CD4-positive, alpha-beta T cell (primary cell): ENCODE data around the gene CDH12. TPM values are rescaled to one million over a fixed set of nuclear protein-coding genes. Genes with fewer than 3 reads are reported as not detected.

ENCODE experiments used
- ATAC-seq: fragments of 200-7000 bp; cut with Tn5 transposase; one replicate; pipeline ENCODE4 v1.10.0; 2022; ENCODE audit warnings: mild to moderate bottlenecking; ENCODE audit not compliant: poor library complexity
- CTCF ChIA-PET: fragments of 350-600 bp; sonication (Branson Sonifier 250); formaldehyde crosslinking; loops from one replicate; lab custom pipeline; 2021; ENCODE audit warnings: antibody characterized with exemption, inconsistent platforms; lab: Charles Lee
- POLR2A ChIA-PET: fragments of 350-600 bp; sonication (Branson Sonifier 250); formaldehyde crosslinking; loops from one replicate; lab custom pipeline; 2021; ENCODE audit warnings: antibody characterized with exemption, inconsistent platforms; lab: Charles Lee
- DNase-seq, 14 experiments: peaks; one replicate each; pipeline ENCODE4 v3.0.0-alpha.2; 2013 to 2020; ENCODE audit warnings: mixed read lengths in 2 of 14
- H3K27ac ChIP-seq, 2 donors: one replicate each; pipeline versions ENCODE4 v1.5.1 to v1.7.0; 2013; ENCODE audit warnings: low read length in 2 of 2, low read depth in 1 of 2, mild to moderate bottlenecking in 1 of 2
- H3K27me3 ChIP-seq, 2 experiments: 1 replicate in 1 of 2; 2 replicates in 1 of 2; pipeline versions ENCODE4 v1.6.1 to v1.7.0; 2013; ENCODE audit warnings: low read length in 2 of 2, control low read depth in 1 of 2, mild to moderate bottlenecking in 1 of 2, moderate library complexity in 1 of 2; ENCODE audit not compliant: insufficient read depth in 2 of 2, control insufficient read depth in 1 of 2
- H3K36me3 ChIP-seq: one replicate; pipeline ENCODE4 v1.6.1; 2013; ENCODE audit warnings: low read length, control low read depth; ENCODE audit not compliant: insufficient read depth
- H3K4me1 ChIP-seq: one replicate; pipeline ENCODE4 v1.6.1; 2013; ENCODE audit warnings: low read length, control low read depth; ENCODE audit not compliant: insufficient read depth
- H3K4me3 ChIP-seq: one replicate; pipeline ENCODE4 v1.5.1; 2013; ENCODE audit warnings: mild to moderate bottlenecking, low read length, moderate library complexity
- H3K9me3 ChIP-seq, 2 experiments: 1 replicate in 1 of 2; 2 replicates in 1 of 2; pipeline versions ENCODE4 v1.6.1 to v1.7.0; 2013; ENCODE audit warnings: low read length in 2 of 2, mild to moderate bottlenecking in 2 of 2, control low read depth in 1 of 2, moderate library complexity in 1 of 2; ENCODE audit not compliant: control insufficient read depth in 1 of 2, insufficient read depth in 1 of 2
- H3K27ac Mint-ChIP-seq: one replicate; pipeline ENCODE4 v1.8.0; 2020; ENCODE audit warnings: mixed read lengths
- H3K27me3 Mint-ChIP-seq: one replicate; pipeline ENCODE4 v1.8.0; 2021; ENCODE audit warnings: mixed read lengths
- H3K36me3 Mint-ChIP-seq: one replicate; pipeline ENCODE4 v1.8.0; 2021; ENCODE audit warnings: low read depth, mixed read lengths
- H3K4me1 Mint-ChIP-seq: one replicate; pipeline ENCODE4 v1.8.0; 2021; ENCODE audit warnings: low read depth, mixed read lengths
- H3K4me3 Mint-ChIP-seq: one replicate; pipeline ENCODE4 v1.8.0; 2020; ENCODE audit warnings: mild to moderate bottlenecking, mixed read lengths
- H3K9me3 Mint-ChIP-seq: one replicate; pipeline ENCODE4 v1.8.0; 2020; ENCODE audit warnings: mixed read lengths
- intact Hi-C, 2 experiments: fragments of 100-400 bp; cut with DNase I in 1 of 2; cut with micrococcal nuclease in 1 of 2; formaldehyde crosslinking; loops; one replicate each; pipeline versions ENCODE4 v1.15.1 to v1.9.0; 2023 to 2025; cut with DNase I, micrococcal nuclease
- total RNA-seq, 174 experiments: library from RNA in 2 of 174; stranded (reverse) in 2 of 174; gene quantifications; one replicate each; pipeline ENCODE4 v1.2.3 and lab custom pipeline; 2021 to 2026
- TF ChIP-seq, protein P1 (sequence below): fragments of 200-600 bp; IDR thresholded peaks from one replicate; pipeline ENCODE4 v1.8.0; 2022; ENCODE audit warnings: antibody characterized with exemption, mild to moderate bottlenecking

The CDH12 gene
- total RNA-seq, 2 experiments from 2014 or later, result not detected

DNA sequence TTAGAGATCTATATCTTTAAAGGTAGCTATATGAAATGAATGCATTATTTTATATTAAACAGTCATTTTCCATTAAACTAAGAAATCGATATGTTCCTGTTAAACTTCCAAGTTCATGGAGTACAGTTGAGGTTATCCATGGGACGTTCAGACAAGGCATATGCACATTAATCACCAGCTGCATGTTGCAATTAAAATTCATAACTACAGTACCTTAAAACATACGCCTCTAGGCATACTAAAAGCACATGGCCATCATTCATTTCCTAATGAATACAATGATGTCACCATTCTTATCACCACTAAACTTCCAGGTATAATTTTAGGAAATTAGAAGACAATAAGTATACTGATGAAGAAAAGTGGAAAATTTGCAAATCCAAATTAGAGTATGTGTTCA is 174.3 kb downstream of the CDH12 start:
- intact Hi-C loops, result no loop called here
- no peaks in the 10 kb centered on the region for H3K27me3 Mint-ChIP-seq
- no peak overlapping the region for H3K27ac Mint-ChIP-seq
- TF ChIP-seq, protein P1, sequence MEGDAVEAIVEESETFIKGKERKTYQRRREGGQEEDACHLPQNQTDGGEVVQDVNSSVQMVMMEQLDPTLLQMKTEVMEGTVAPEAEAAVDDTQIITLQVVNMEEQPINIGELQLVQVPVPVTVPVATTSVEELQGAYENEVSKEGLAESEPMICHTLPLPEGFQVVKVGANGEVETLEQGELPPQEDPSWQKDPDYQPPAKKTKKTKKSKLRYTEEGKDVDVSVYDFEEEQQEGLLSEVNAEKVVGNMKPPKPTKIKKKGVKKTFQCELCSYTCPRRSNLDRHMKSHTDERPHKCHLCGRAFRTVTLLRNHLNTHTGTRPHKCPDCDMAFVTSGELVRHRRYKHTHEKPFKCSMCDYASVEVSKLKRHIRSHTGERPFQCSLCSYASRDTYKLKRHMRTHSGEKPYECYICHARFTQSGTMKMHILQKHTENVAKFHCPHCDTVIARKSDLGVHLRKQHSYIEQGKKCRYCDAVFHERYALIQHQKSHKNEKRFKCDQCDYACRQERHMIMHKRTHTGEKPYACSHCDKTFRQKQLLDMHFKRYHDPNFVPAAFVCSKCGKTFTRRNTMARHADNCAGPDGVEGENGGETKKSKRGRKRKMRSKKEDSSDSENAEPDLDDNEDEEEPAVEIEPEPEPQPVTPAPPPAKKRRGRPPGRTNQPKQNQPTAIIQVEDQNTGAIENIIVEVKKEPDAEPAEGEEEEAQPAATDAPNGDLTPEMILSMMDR, result no peak
- H3K36me3 Mint-ChIP-seq, result no peaks in the 10 kb centered on the region
- no peaks in the 10 kb centered on the region for H3K4me1 Mint-ChIP-seq
- DNase-seq, result no peak
- no peaks in the 10 kb centered on the region for H3K27me3 ChIP-seq
- no peak overlapping the region for H3K4me3 ChIP-seq
- ATAC-seq, result no peak
- no peaks in the 10 kb centered on the region for H3K4me1 ChIP-seq
- CTCF ChIA-PET, result no interaction called here
- no peak overlapping the region for H3K4me3 Mint-ChIP-seq
- peaks cover 4% of the 10 kb centered on the region for H3K9me3 Mint-ChIP-seq
- POLR2A ChIA-PET, result no interaction called here
- H3K27ac ChIP-seq, result no peak overlapping the region
- H3K9me3 ChIP-seq, result peaks cover 0 to 4% of the 10 kb centered on the region in 2 experiments
- no peaks in the 10 kb centered on the region for H3K36me3 ChIP-seq

DNA sequence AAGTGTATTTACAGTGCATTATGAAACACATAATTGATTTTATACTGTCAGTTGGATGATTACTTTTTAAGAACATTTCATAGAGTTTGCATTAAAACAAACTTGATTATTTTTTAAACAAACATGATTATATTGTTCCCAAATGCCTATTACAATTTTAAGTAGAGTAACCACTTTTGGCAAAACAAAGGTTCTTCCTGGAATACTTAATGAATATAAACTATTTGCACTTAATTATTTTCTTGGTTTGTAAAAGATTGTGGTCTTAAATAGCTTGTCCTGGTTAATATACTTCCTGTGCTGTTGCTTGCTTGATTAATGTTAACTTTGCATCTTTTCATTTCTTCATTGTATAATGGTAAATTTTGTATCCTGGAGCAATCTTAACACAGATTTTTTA is 180.0 kb downstream of the CDH12 start:
- DNase-seq, result no peak
- no peak for ATAC-seq
- no peak overlapping the region for H3K27ac Mint-ChIP-seq
- Histone ChIP-seq H3K9me3 (peaks cover 0 to 4% of the 10 kb centered on the region in 2 experiments), H3K4me3 (no peak overlapping the region), H3K4me1 (no peaks in the 10 kb centered on the region), H3K27ac (no peak overlapping the region), H3K36me3 (no peaks in the 10 kb centered on the region), H3K27me3 (no peaks in the 10 kb centered on the region)
- CTCF ChIA-PET, result no interaction called here
- TF ChIP-seq, protein P1, result no peak
- POLR2A ChIA-PET, result no interaction called here
- no peak overlapping the region for H3K4me3 Mint-ChIP-seq
- peaks cover 11% of the 10 kb centered on the region for H3K9me3 Mint-ChIP-seq
- no peaks in the 10 kb centered on the region for H3K27me3 Mint-ChIP-seq
- intact Hi-C loops, result no loop called here
- H3K4me1 Mint-ChIP-seq, result no peaks in the 10 kb centered on the region
- H3K36me3 Mint-ChIP-seq, result no peaks in the 10 kb centered on the region

DNA sequence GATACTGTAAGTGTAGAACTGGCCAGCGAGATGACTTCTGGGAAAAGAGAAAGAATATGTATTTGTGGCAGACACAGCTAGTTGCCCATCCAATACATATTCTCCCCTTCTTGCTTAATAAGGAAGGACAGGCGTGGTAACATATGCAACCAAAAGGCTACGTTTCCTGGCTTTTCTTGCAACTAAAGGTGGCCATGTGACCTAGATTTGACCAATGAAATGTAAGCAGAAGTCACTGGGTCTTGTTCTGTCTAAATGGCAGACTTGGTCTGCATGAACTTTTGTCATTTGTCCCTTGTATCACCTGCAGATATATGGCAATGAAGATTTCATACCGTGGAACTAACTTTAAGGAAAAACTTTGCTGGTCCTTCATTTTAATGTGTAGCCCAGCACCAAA is 183.8 kb downstream of the CDH12 start:
- no peaks in the 10 kb centered on the region for H3K27me3 ChIP-seq
- peaks cover 0 to 4% of the 10 kb centered on the region in 2 experiments for H3K9me3 ChIP-seq
- ATAC-seq (no peak), DNase-seq (no peak)
- ChIA-PET POLR2A (no interaction called here), CTCF (no interaction called here)
- H3K27ac ChIP-seq, result no peak overlapping the region
- H3K9me3 Mint-ChIP-seq, result peaks cover 16% of the 10 kb centered on the region
- no peak overlapping the region for H3K27ac Mint-ChIP-seq
- no peaks in the 10 kb centered on the region for H3K27me3 Mint-ChIP-seq
- no peaks in the 10 kb centered on the region for H3K36me3 ChIP-seq
- H3K4me3 Mint-ChIP-seq, result no peak overlapping the region
- intact Hi-C loops, result no loop called here
- TF ChIP-seq, protein P1, result no peak
- no peaks in the 10 kb centered on the region for H3K4me1 ChIP-seq
- no peaks in the 10 kb centered on the region for H3K4me1 Mint-ChIP-seq
- no peaks in the 10 kb centered on the region for H3K36me3 Mint-ChIP-seq
- H3K4me3 ChIP-seq, result no peak overlapping the region
